Liver (tissue), 9 donors: Measurements from ENCODE around the gene CDCA5. TPM values are rescaled to one million over a fixed set of nuclear protein-coding genes. Genes with fewer than 3 reads are reported as not detected.

Source experiments
- DNase-seq: peaks from one replicate; pipeline ENCODE4 v3.0.0-alpha.2; 2017; ENCODE audit warnings: low spot score
- H3K27ac ChIP-seq, 2 donors: one replicate each; pipeline ENCODE4 v1.7.0; 2013; ENCODE audit warnings: inconsistent platforms in 2 of 2, low read length in 2 of 2, control low read depth in 1 of 2, low read depth in 1 of 2, mild to moderate bottlenecking in 1 of 2
- H3K27me3 ChIP-seq, 4 donors: one replicate each; pipeline versions ENCODE4 v1.6.1 to v1.7.0; 2013; ENCODE audit warnings: low read length in 3 of 4, inconsistent platforms in 1 of 4, mild to moderate bottlenecking in 1 of 4, moderate library complexity in 1 of 4; ENCODE audit not compliant: control insufficient read depth in 4 of 4, insufficient read depth in 4 of 4
- H3K36me3 ChIP-seq, 4 donors: one replicate each; pipeline versions ENCODE4 v1.6.1 to v1.7.0; 2013; ENCODE audit warnings: low read length in 3 of 4, mild to moderate bottlenecking in 3 of 4, low read depth in 1 of 4, moderate library complexity in 1 of 4; ENCODE audit not compliant: control insufficient read depth in 4 of 4, insufficient read depth in 3 of 4
- H3K4me1 ChIP-seq, 4 donors: one replicate each; pipeline versions ENCODE4 v1.6.1 to v1.7.0; 2013; ENCODE audit warnings: low read length in 3 of 4, mild to moderate bottlenecking in 3 of 4, moderate library complexity in 1 of 4; ENCODE audit not compliant: control insufficient read depth in 4 of 4, insufficient read depth in 4 of 4
- H3K4me3 ChIP-seq, 3 donors: one replicate each; pipeline versions ENCODE4 v1.6.1 to v1.7.0; 2013; ENCODE audit warnings: low read length in 3 of 3, control low read depth in 1 of 3, low read depth in 1 of 3, mild to moderate bottlenecking in 1 of 3
- H3K9ac ChIP-seq, 2 donors: one replicate each; pipeline ENCODE4 v1.7.0; 2013; ENCODE audit warnings: low read length in 2 of 2, mild to moderate bottlenecking in 2 of 2, moderate library complexity in 2 of 2, control low read depth in 1 of 2, low read depth in 1 of 2
- H3K9me3 ChIP-seq, 4 donors: one replicate each; pipeline versions ENCODE4 v1.6.1 to v1.7.0; 2013; ENCODE audit warnings: low read length in 3 of 4; ENCODE audit not compliant: control insufficient read depth in 4 of 4
- ATF3 ChIP-seq: IDR thresholded peaks from 2 replicates; pipeline ENCODE4 v1.6.1; 2016; ENCODE audit warnings: antibody characterized with exemption
- EGR1 ChIP-seq, 2 donors: IDR thresholded peaks; 2 replicates each; pipeline ENCODE4 v1.6.1; 2016 to 2018; ENCODE audit warnings: antibody characterized with exemption in 2 of 2, low read depth in 2 of 2
- FOXA1 ChIP-seq: IDR thresholded peaks from 2 replicates; pipeline ENCODE4 v1.6.1; 2016; ENCODE audit warnings: antibody characterized with exemption
- FOXA2 ChIP-seq: IDR thresholded peaks from 2 replicates; pipeline ENCODE4 v1.6.1; 2016; ENCODE audit warnings: antibody characterized with exemption
- GABPA ChIP-seq, 2 donors: IDR thresholded peaks in 1 of 2; conservative IDR thresholded peaks in 1 of 2; 2 replicates each; pipeline ENCODE4 v1.6.1; 2016; ENCODE audit warnings: antibody characterized with exemption in 2 of 2, mild to moderate bottlenecking in 1 of 2, moderate library complexity in 1 of 2
- HNF4A ChIP-seq, 2 donors: conservative IDR thresholded peaks; 2 replicates each; pipeline ENCODE4 v1.6.1; 2016; ENCODE audit warnings: antibody characterized with exemption in 2 of 2, mild to moderate bottlenecking in 2 of 2
- HNF4G ChIP-seq: IDR thresholded peaks from 2 replicates; pipeline ENCODE4 v1.6.1; 2016; ENCODE audit warnings: antibody characterized with exemption
- JUND ChIP-seq, 2 donors: IDR thresholded peaks; 2 replicates each; pipeline ENCODE4 v1.6.1; 2016; ENCODE audit warnings: antibody characterized with exemption in 2 of 2
- MAX ChIP-seq: IDR thresholded peaks from 2 replicates; pipeline ENCODE4 v1.6.1; 2016; ENCODE audit warnings: antibody characterized with exemption
- NR2F2 ChIP-seq: IDR thresholded peaks from 2 replicates; pipeline ENCODE4 v1.6.1; 2016; ENCODE audit warnings: antibody characterized with exemption
- RAD21 ChIP-seq, 2 donors: IDR thresholded peaks; 2 replicates each; pipeline ENCODE4 v1.6.1; 2016; ENCODE audit warnings: antibody characterized with exemption in 2 of 2, mild to moderate bottlenecking in 2 of 2
- RXRA ChIP-seq, 2 donors: IDR thresholded peaks; 2 replicates each; pipeline ENCODE4 v1.6.1; 2017 to 2018; ENCODE audit warnings: antibody characterized with exemption in 2 of 2, mild to moderate bottlenecking in 1 of 2
- SP1 ChIP-seq: IDR thresholded peaks from 2 replicates; pipeline ENCODE4 v1.6.1; 2018; ENCODE audit warnings: antibody characterized with exemption, mild to moderate bottlenecking
- TAF1 ChIP-seq: conservative IDR thresholded peaks from 2 replicates; pipeline ENCODE4 v1.6.1; 2016; ENCODE audit warnings: antibody characterized with exemption, mild to moderate bottlenecking
- YY1 ChIP-seq: IDR thresholded peaks from 2 replicates; pipeline ENCODE4 v1.6.1; 2016; ENCODE audit warnings: antibody characterized with exemption, mild to moderate bottlenecking
- ZBTB33 ChIP-seq: IDR thresholded peaks from 2 replicates; pipeline ENCODE4 v1.6.1; 2016; ENCODE audit warnings: antibody characterized with exemption
- WGBS: extraction: QIAGEN DNeasy Blood & Tissue Kit; methylation state at CpG from one replicate; pipeline ENCODE4 v1.1.7; 2013; 5-methylcytosine and 5-hydroxymethylcytosine counted together
- polyA plus RNA-seq, 2 donors: library from polyadenylated mRNA; stranded (reverse) in 1 of 2; unstranded in 1 of 2; fragments of 200-250 nt in 1 of 2; fragments of >200 nt in 1 of 2; fragmentation: Nextera tagmentation in 1 of 2; extraction: Ambion mirVana in 1 of 2; gene quantifications; one replicate each; pipeline versions ENCODE4 v1.2.1 to v1.2.3, GENCODE V29; 2013 to 2015
- total RNA-seq, 2 donors: library from RNA; depleted of rRNA; stranded (reverse); fragments of >200 nt; gene quantifications; one replicate each; pipeline ENCODE4 v1.2.3, GENCODE V29; 2014
- TF ChIP-seq, protein P1 (sequence below): fragments of 150-350 bp; IDR thresholded peaks from 2 replicates; pipeline ENCODE4 v1.5.1; 2017; ENCODE audit warnings: improper control_type of control experiment, low read depth, low read length; ENCODE audit not compliant: missing input control
- donor health status: healthy.
- donor health status: healthy.
- donor health status: healthy.
- donor health status: healthy.
- donor health status: healthy.

CDCA5 gene
- total and polyA plus RNA-seq, 4 donors: 0.17 to 12.0 (median 1.7) TPM

- TF ChIP-seq YY1: peak; percentile 98
- TF ChIP-seq, protein P1, sequence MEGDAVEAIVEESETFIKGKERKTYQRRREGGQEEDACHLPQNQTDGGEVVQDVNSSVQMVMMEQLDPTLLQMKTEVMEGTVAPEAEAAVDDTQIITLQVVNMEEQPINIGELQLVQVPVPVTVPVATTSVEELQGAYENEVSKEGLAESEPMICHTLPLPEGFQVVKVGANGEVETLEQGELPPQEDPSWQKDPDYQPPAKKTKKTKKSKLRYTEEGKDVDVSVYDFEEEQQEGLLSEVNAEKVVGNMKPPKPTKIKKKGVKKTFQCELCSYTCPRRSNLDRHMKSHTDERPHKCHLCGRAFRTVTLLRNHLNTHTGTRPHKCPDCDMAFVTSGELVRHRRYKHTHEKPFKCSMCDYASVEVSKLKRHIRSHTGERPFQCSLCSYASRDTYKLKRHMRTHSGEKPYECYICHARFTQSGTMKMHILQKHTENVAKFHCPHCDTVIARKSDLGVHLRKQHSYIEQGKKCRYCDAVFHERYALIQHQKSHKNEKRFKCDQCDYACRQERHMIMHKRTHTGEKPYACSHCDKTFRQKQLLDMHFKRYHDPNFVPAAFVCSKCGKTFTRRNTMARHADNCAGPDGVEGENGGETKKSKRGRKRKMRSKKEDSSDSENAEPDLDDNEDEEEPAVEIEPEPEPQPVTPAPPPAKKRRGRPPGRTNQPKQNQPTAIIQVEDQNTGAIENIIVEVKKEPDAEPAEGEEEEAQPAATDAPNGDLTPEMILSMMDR: no peak
Measured at GRCh38 chr11:65121865-65122696, 38.2 kb upstream of the CDCA5 start, which contains the start of the genes FAU and MRPL49 (continued).

DNA sequence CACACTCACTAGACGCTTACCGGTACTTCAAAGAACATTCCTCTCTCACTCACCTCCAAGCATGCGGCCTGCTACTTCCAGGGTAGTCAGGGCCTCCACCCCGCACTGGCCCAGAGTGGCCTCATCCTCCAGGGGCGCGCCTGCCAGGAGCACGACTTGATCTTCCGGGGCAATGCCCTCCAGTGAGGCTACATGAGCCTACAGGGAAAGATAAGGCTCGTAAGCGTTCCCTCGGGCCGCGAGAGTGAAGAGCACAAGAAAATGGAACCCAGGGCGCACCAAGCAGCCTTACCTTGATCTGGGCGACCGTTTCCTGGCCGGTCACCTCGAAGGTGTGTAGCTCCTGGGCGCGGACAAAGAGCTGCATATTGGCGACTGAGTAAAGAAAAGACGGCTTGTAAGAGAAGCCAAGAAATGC, 37.6 kb upstream of the CDCA5 start:
- peak; percentile 37 to 80 for TF ChIP-seq RXRA (IDR thresholded peaks at IDR 0.05)
- no peak for TF ChIP-seq HNF4G
- peak in 1 of 2 donors; percentile 15 for TF ChIP-seq RAD21 (IDR thresholded peaks at IDR 0.05)
- Histone ChIP-seq H3K9ac (peak overlapping the region; percentile 90 to 96), H3K9me3 (no peaks in the 10 kb centered on the region), H3K27me3 (no peaks in the 10 kb centered on the region), H3K4me1 (peaks cover 4 to 42% (median 29%) of the 10 kb centered on the region in 4 donors), H3K36me3 (peaks cover 9 to 38% (median 23%) of the 10 kb centered on the region in 4 donors), H3K27ac (peak overlapping the region; percentile 85 to 93), H3K4me3 (peak overlapping the region; percentile 68 to 99 (median 95))
- DNase-seq: peak; percentile 62
- under 1% methylated on average over 22 of the region's 22 CpGs for WGBS

- H3K9ac ChIP-seq: peak overlapping the region; percentile 90 to 96
- peaks cover 9 to 32% (median 22%) of the 10 kb centered on the region in 4 donors for H3K36me3 ChIP-seq
- DNase-seq: no peak
- H3K4me1 ChIP-seq: peaks cover 10 to 48% (median 35%) of the 10 kb centered on the region in 4 donors
- no peaks in the 10 kb centered on the region for H3K9me3 ChIP-seq
- 73% methylated on average over 3 of the region's 3 CpGs for WGBS
- H3K4me3 ChIP-seq: peak overlapping the region; percentile 68 to 99 (median 95)
- H3K27me3 ChIP-seq: no peaks in the 10 kb centered on the region
- TF ChIP-seq GABPA (IDR thresholded peaks at IDR 0.05 in 1 of 2, conservative IDR thresholded peaks at IDR 0.05 in 1 of 2): no peak
- no peak for TF ChIP-seq EGR1 (IDR thresholded peaks at IDR 0.05; ENCODE audit: low read depth in 2 of 2)
- TF ChIP-seq ATF3: no peak
- TF ChIP-seq JUND (IDR thresholded peaks at IDR 0.05): no peak
- no peak for TF ChIP-seq SP1
- H3K27ac ChIP-seq: peak overlapping the region; percentile 85 to 93
Measured at GRCh38 chr11:65120831-65121230, 37.0 kb upstream of the CDCA5 start.

GRCh38 chr11:65119670-65119995, 35.8 kb upstream of the CDCA5 start:
- Histone ChIP-seq H3K36me3 (peaks cover 9 to 22% (median 18%) of the 10 kb centered on the region in 4 donors), H3K9ac (no peak overlapping the region), H3K27ac (peak overlapping the region in 1 of 2 donors; percentile 22), H3K4me3 (no peak overlapping the region), H3K9me3 (no peaks in the 10 kb centered on the region), H3K4me1 (peaks cover 13 to 59% (median 44%) of the 10 kb centered on the region in 4 donors), H3K27me3 (no peaks in the 10 kb centered on the region)
- TF ChIP-seq FOXA1 (no peak), ATF3 (no peak), NR2F2 (no peak), GABPA (IDR thresholded peaks at IDR 0.05 in 1 of 2, conservative IDR thresholded peaks at IDR 0.05 in 1 of 2) (no peak), HNF4G (no peak), JUND (IDR thresholded peaks at IDR 0.05) (no peak), EGR1 (IDR thresholded peaks at IDR 0.05; ENCODE audit: low read depth in 2 of 2) (no peak), HNF4A (conservative IDR thresholded peaks at IDR 0.05) (no peak), YY1 (no peak), TAF1 (no peak), FOXA2 (no peak), ZBTB33 (no peak), MAX (no peak), RXRA (IDR thresholded peaks at IDR 0.05) (no peak), RAD21 (IDR thresholded peaks at IDR 0.05) (no peak), SP1 (no peak)
- TF ChIP-seq, protein P1: no peak
- no peak for DNase-seq
